Caco-2 (cell line): ENCODE measurements around the gene TAF5. TPM values are rescaled to one million over a fixed set of nuclear protein-coding genes. Genes with fewer than 3 reads are reported as not detected.

Experiments used
- BruUV-seq: library from RNA; stranded (reverse); fragments of 400-500 nt; replicated peaks from 2 replicates; lab custom pipeline; 2021; lab: Mats Ljungman, UMichigan
- CTCF ChIA-PET: fragments of 300-600 bp; sonication (Branson Sonifier 250); formaldehyde crosslinking; loops from one replicate; lab custom pipeline; 2022; ENCODE audit warnings: antibody characterized with exemption; lab: Charles Lee
- POLR2A ChIA-PET: fragments of 300-600 bp; sonication (Branson Sonifier 250); formaldehyde crosslinking; loops from one replicate; lab custom pipeline; 2022; ENCODE audit warnings: antibody characterized with exemption; lab: Charles Lee
- DNase-seq, 2 experiments: peaks; one replicate each; pipeline versions ENCODE4 v3.0.0 to v3.0.0-alpha.2; 2020 to 2022
- H3K27me3 ChIP-seq: replicated peaks from 2 replicates; pipeline ENCODE4 v1.6.0; 2011; ENCODE audit warnings: low read length; ENCODE audit not compliant: control insufficient read depth, insufficient read depth
- H3K36me3 ChIP-seq: 2 replicates; pipeline ENCODE4 v1.5.1; 2011; ENCODE audit warnings: low read length; ENCODE audit not compliant: control insufficient read depth, insufficient read depth
- H3K4me1 ChIP-seq: fragments of 250-450 bp; sonication (Bioruptor Pico); 2 replicates; pipeline ENCODE4 v1.5.1; 2020; ENCODE audit warnings: mild to moderate bottlenecking
- H3K4me3 ChIP-seq: 2 replicates; pipeline ENCODE4 v1.5.1; 2011; ENCODE audit warnings: low read depth, mild to moderate bottlenecking, control low read depth, low read length
- H3K9me3 ChIP-seq: fragments of 250-450 bp; sonication (Bioruptor Pico); 2 replicates; pipeline ENCODE4 v1.5.1; 2020; ENCODE audit warnings: mild to moderate bottlenecking, moderate library complexity
- H3K27ac Mint-ChIP-seq: one replicate; pipeline ENCODE4 v1.8.0; 2022; ENCODE audit warnings: mixed read lengths; ENCODE audit not compliant: unreplicated experiment
- H3K27me3 Mint-ChIP-seq: one replicate; pipeline ENCODE4 v1.8.0; 2022; ENCODE audit warnings: mixed read lengths; ENCODE audit not compliant: insufficient read depth, unreplicated experiment
- H3K36me3 Mint-ChIP-seq: one replicate; pipeline ENCODE4 v1.8.0; 2022; ENCODE audit warnings: mild to moderate bottlenecking, mixed read lengths; ENCODE audit not compliant: insufficient read depth, unreplicated experiment
- H3K4me1 Mint-ChIP-seq: one replicate; pipeline ENCODE4 v1.8.0; 2022; ENCODE audit warnings: low read depth, mixed read lengths; ENCODE audit not compliant: unreplicated experiment
- H3K4me3 Mint-ChIP-seq: one replicate; pipeline ENCODE4 v1.8.0; 2022; ENCODE audit warnings: mild to moderate bottlenecking, moderate library complexity, mixed read lengths; ENCODE audit not compliant: unreplicated experiment
- H3K9me3 Mint-ChIP-seq: one replicate; pipeline ENCODE4 v1.8.0; 2022; ENCODE audit warnings: mixed read lengths; ENCODE audit not compliant: unreplicated experiment
- intact Hi-C: fragments of 100-400 bp; cut with micrococcal nuclease; formaldehyde crosslinking; loops from one replicate; pipeline ENCODE4 v1.10.0; 2022; ENCODE audit not compliant: unreplicated experiment
- total RNA-seq: library from RNA; stranded (reverse); gene quantifications from 2 replicates; pipeline ENCODE4 v1.2.3, GENCODE V29; 2022
- TF ChIP-seq, protein P1 (sequence below), 2 experiments: fragments of 200-600 bp in 1 of 2; IDR thresholded peaks; 1 replicate in 1 of 2; 2 replicates in 1 of 2; pipeline versions ENCODE4 v1.5.1 to v1.8.0; 2011 to 2022; ENCODE audit warnings: antibody characterized with exemption in 1 of 2, control low read depth in 1 of 2, inconsistent platforms in 1 of 2, low read depth in 1 of 2, low read length in 1 of 2, mild to moderate bottlenecking in 1 of 2, moderate library complexity in 1 of 2; ENCODE audit not compliant: insufficient read depth in 1 of 2, severe bottlenecking in 1 of 2, unreplicated experiment in 1 of 2

Gene TAF5
- total RNA-seq, 1 experiment from 2014 or later = 6.3 TPM

DNA sequence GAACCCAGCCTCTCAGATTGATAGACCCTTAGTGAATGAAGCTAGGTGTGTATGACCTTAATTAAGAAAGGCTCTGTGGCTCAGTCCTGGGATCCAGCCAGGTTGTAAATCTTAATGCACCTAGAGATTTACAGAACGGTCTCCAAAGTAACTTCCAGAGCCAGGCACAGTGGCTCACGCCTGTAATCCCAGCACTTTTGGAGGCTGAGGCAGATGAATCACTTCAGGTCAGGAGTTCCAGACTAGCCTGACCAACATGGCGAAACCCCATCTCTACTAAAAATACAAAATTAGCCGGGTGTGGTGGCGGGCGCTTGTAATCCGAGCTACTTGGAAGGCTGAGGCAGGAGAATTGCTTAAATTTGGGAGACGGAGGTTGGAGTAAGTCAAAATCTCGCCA, 60.1 kb downstream of the TAF5 start:
- BruUV-seq = no TSS peak
- Mint-ChIP-seq H3K27ac (no peak overlapping the region), H3K27me3 (no peaks in the 10 kb centered on the region), H3K36me3 (peaks cover 95% of the 10 kb centered on the region), H3K9me3 (no peaks in the 10 kb centered on the region), H3K4me1 (no peaks in the 10 kb centered on the region), H3K4me3 (no peak overlapping the region)
- H3K9me3 ChIP-seq = no peaks in the 10 kb centered on the region
- H3K4me1 ChIP-seq = no peaks in the 10 kb centered on the region
- TF ChIP-seq, protein P1, sequence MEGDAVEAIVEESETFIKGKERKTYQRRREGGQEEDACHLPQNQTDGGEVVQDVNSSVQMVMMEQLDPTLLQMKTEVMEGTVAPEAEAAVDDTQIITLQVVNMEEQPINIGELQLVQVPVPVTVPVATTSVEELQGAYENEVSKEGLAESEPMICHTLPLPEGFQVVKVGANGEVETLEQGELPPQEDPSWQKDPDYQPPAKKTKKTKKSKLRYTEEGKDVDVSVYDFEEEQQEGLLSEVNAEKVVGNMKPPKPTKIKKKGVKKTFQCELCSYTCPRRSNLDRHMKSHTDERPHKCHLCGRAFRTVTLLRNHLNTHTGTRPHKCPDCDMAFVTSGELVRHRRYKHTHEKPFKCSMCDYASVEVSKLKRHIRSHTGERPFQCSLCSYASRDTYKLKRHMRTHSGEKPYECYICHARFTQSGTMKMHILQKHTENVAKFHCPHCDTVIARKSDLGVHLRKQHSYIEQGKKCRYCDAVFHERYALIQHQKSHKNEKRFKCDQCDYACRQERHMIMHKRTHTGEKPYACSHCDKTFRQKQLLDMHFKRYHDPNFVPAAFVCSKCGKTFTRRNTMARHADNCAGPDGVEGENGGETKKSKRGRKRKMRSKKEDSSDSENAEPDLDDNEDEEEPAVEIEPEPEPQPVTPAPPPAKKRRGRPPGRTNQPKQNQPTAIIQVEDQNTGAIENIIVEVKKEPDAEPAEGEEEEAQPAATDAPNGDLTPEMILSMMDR (IDR thresholded peaks at IDR 0.05; ENCODE audit: insufficient read depth in 1 of 2, low read depth in 1 of 2, low read length in 1 of 2, severe bottlenecking in 1 of 2, unreplicated experiment in 1 of 2) = no peak
- POLR2A ChIA-PET = interaction anchor here (0.7 kb wide), 1 partner anchor 1362 kb away, joined by 6 read pairs; the partner anchor contains the start of gene HPS6
- CTCF ChIA-PET = no interaction called here
- H3K4me3 ChIP-seq = no peak overlapping the region
- no peaks in the 10 kb centered on the region for H3K27me3 ChIP-seq
- H3K36me3 ChIP-seq = peaks cover 6% of the 10 kb centered on the region
- intact Hi-C loops = no loop called here
- DNase-seq = no peak

DNA sequence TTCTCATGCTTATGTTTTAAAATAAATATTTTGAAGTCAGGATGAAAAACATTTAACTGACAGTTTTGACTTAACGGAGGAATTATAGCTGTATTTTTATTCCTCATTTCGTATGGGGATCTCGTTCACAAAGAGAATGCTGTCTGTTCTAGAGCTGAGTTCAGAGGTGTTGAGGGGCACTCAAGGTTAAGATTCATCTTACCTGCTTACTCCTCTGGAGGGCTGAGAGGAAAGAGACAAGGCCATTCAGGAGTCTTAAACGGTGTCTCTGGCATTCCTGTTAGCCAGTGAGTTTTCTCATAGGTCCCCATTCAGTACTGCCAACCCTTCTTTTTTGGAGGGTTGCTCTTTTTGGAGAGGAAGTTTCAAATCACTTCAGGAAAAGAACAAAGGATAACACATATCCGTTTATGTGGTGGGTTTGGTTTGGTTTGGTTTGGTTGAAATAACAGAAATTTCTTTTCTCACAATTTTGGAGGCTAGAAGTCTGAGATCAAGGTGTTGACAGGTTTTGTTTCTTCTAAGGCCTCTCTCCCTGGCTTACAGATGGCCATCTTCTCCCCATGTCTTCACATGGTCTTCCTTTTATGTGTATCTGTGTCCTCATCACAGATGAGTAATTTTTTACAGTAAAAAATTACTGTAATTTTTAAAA, 61.3 kb downstream of the TAF5 start:
- Histone ChIP-seq H3K36me3 (peaks cover 3% of the 10 kb centered on the region), H3K27me3 (no peaks in the 10 kb centered on the region), H3K4me1 (no peaks in the 10 kb centered on the region), H3K9me3 (no peaks in the 10 kb centered on the region), H3K4me3 (no peak overlapping the region)
- Mint-ChIP-seq H3K36me3 (peaks cover 96% of the 10 kb centered on the region), H3K27me3 (no peaks in the 10 kb centered on the region), H3K9me3 (no peaks in the 10 kb centered on the region), H3K4me3 (no peak overlapping the region), H3K27ac (no peak overlapping the region), H3K4me1 (no peaks in the 10 kb centered on the region)
- no TSS peak for BruUV-seq
- DNase-seq = no peak
- intact Hi-C loops = no loop called here
- TF ChIP-seq, protein P1 (IDR thresholded peaks at IDR 0.05; ENCODE audit: insufficient read depth in 1 of 2, low read depth in 1 of 2, low read length in 1 of 2, severe bottlenecking in 1 of 2, unreplicated experiment in 1 of 2) = no peak
- CTCF ChIA-PET = no interaction called here
- POLR2A ChIA-PET = no interaction called here

DNA sequence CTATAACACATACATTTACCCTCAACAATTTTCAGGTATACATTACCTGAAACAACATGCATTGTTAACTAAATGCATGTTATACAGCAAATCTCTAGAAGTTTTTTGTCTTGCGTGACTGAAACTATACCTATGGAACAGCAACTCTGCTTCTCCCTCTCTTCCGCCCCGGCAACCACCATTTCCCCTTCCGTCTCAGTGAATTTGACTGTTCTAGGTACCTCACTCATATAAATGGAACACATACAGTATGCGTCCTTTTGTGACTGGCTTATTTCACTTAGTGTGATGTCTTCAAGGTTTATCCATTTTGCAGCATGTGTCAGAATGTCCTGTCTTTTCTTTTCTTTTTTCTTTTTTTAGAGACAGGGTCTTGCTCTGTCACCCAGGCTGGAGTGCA, 61.9 kb downstream of the TAF5 start:
- TF ChIP-seq, protein P1 (IDR thresholded peaks at IDR 0.05; ENCODE audit: insufficient read depth in 1 of 2, low read depth in 1 of 2, low read length in 1 of 2, severe bottlenecking in 1 of 2, unreplicated experiment in 1 of 2) = no peak
- no peaks in the 10 kb centered on the region for H3K9me3 ChIP-seq
- Mint-ChIP-seq H3K36me3 (peaks cover 96% of the 10 kb centered on the region), H3K27ac (no peak overlapping the region), H3K4me1 (no peaks in the 10 kb centered on the region), H3K27me3 (no peaks in the 10 kb centered on the region), H3K4me3 (no peak overlapping the region), H3K9me3 (no peaks in the 10 kb centered on the region)
- no peak for DNase-seq
- H3K4me1 ChIP-seq = no peaks in the 10 kb centered on the region
- no peaks in the 10 kb centered on the region for H3K27me3 ChIP-seq
- ChIA-PET POLR2A (no interaction called here), CTCF (no interaction called here)
- intact Hi-C loops = no loop called here
- H3K4me3 ChIP-seq = no peak overlapping the region
- BruUV-seq = no TSS peak
- peaks cover 3% of the 10 kb centered on the region for H3K36me3 ChIP-seq
